ENCODE results near the gene GMNN.

The GMNN gene

GRCh38 chr6:24821860-24822444 is 47.2 kb downstream of the GMNN start:
- TF ChIP-seq CTCF (IDR thresholded peaks at IDR 0.05; ENCODE audit: insufficient read depth, low read length, poor library complexity, severe bottlenecking) (no peak), EZH2phosphoT487 (conservative IDR thresholded peaks at IDR 0.05; ENCODE audit: low read length) (no peak)

DNA sequence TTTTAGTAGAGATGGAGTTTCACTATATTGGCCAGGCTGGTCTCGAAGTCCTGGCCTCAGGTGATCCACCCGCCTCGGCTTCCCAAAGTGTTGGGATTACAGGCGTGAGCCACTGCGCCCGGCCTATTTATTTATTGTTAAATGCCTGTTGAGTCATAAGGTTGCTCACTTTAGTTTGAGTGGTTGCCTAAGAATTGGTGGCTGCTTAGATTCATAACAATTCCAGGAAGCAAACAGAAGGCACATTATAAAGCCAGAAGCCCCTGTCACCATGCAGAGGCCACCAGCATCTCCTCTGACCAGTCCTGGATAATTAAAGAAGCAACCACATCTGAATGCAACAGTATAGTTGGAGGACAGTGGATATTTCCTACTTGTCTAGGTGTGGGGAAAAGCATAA is 48.0 kb downstream of the GMNN start:
- Histone ChIP-seq H3K4me3 (ENCODE audit: insufficient read depth, low read length, poor library complexity, severe bottlenecking) (no peak overlapping the region), H3K27me3 (ENCODE audit: low read length) (no peaks in the 10 kb centered on the region), H4K20me1 (ENCODE audit: low read depth, low read length) (no peaks in the 10 kb centered on the region), H3K9ac (ENCODE audit: low read length) (no peak overlapping the region), H3K9me2 (replicated peaks; ENCODE audit: insufficient read depth, low read length) (no peaks in the 10 kb centered on the region), H3K27ac (ENCODE audit: low read depth, low read length) (no peak overlapping the region), H3K4me2 (ENCODE audit: low read depth, low read length, poor library complexity, severe bottlenecking) (no peak overlapping the region), H3K79me2 (ENCODE audit: insufficient read depth, low read length) (no peaks in the 10 kb centered on the region), H3K9me3 (ENCODE audit: insufficient read depth, low read length) (no peaks in the 10 kb centered on the region), H3K36me3 (ENCODE audit: low read length) (peaks cover 66% of the 10 kb centered on the region), H3F3A (ENCODE audit: insufficient read depth) (peaks cover 15% of the 10 kb centered on the region; the same call in 1 of the 2 replicates), H2AFZ (ENCODE audit: low read depth, low read length, severe bottlenecking) (no peak overlapping the region)
- TF ChIP-seq EZH2phosphoT487 (conservative IDR thresholded peaks at IDR 0.05; ENCODE audit: low read length) (no peak), CTCF (IDR thresholded peaks at IDR 0.05; ENCODE audit: insufficient read depth, low read length, poor library complexity, severe bottlenecking) (no peak)

More at GRCh38 chr6:24821860-24822444, 47.2 kb downstream of the GMNN start:
- H3K9me3 ChIP-seq (ENCODE audit: insufficient read depth, low read length) = no peaks in the 10 kb centered on the region
- no peak overlapping the region for H3K4me3 ChIP-seq (ENCODE audit: insufficient read depth, low read length, poor library complexity, severe bottlenecking)
- H4K20me1 ChIP-seq (ENCODE audit: low read depth, low read length) = no peaks in the 10 kb centered on the region
- no peaks in the 10 kb centered on the region for H3K9me2 ChIP-seq (replicated peaks; ENCODE audit: insufficient read depth, low read length)
- no peaks in the 10 kb centered on the region for H3K79me2 ChIP-seq (ENCODE audit: insufficient read depth, low read length)
- H3K27ac ChIP-seq (ENCODE audit: low read depth, low read length) = no peak overlapping the region
- no peak overlapping the region for H2AFZ ChIP-seq (ENCODE audit: low read depth, low read length, severe bottlenecking)
- H3K36me3 ChIP-seq (ENCODE audit: low read length) = peaks cover 64% of the 10 kb centered on the region
- no peak overlapping the region for H3K9ac ChIP-seq (ENCODE audit: low read length)
- no peak overlapping the region for H3K4me2 ChIP-seq (ENCODE audit: low read depth, low read length, poor library complexity, severe bottlenecking)
- no peaks in the 10 kb centered on the region for H3K27me3 ChIP-seq (ENCODE audit: low read length)
- peaks cover 15% of the 10 kb centered on the region; the same call in 1 of the 2 replicates for H3F3A ChIP-seq (ENCODE audit: insufficient read depth)

- no peak for TF ChIP-seq EZH2phosphoT487 (conservative IDR thresholded peaks at IDR 0.05; ENCODE audit: low read length)
- TF ChIP-seq CTCF (IDR thresholded peaks at IDR 0.05; ENCODE audit: insufficient read depth, low read length, poor library complexity, severe bottlenecking) = no peak
- Histone ChIP-seq H3K36me3 (ENCODE audit: low read length) (peaks cover 63% of the 10 kb centered on the region), H3K9me2 (replicated peaks; ENCODE audit: insufficient read depth, low read length) (no peaks in the 10 kb centered on the region), H3F3A (ENCODE audit: insufficient read depth) (peaks cover 15% of the 10 kb centered on the region; the same call in 1 of the 2 replicates), H3K79me2 (ENCODE audit: insufficient read depth, low read length) (no peaks in the 10 kb centered on the region), H3K9me3 (ENCODE audit: insufficient read depth, low read length) (no peaks in the 10 kb centered on the region), H4K20me1 (ENCODE audit: low read depth, low read length) (no peaks in the 10 kb centered on the region), H3K27ac (ENCODE audit: low read depth, low read length) (no peak overlapping the region), H3K4me2 (ENCODE audit: low read depth, low read length, poor library complexity, severe bottlenecking) (no peak overlapping the region), H3K27me3 (ENCODE audit: low read length) (no peaks in the 10 kb centered on the region), H2AFZ (ENCODE audit: low read depth, low read length, severe bottlenecking) (no peak overlapping the region), H3K9ac (ENCODE audit: low read length) (no peak overlapping the region), H3K4me3 (ENCODE audit: insufficient read depth, low read length, poor library complexity, severe bottlenecking) (no peak overlapping the region)
Observed at GRCh38 chr6:24823185-24823584, 48.4 kb downstream of the GMNN start.
